Smooth muscle cell of the brain vasculature (primary cell): Measurements from ENCODE around the gene SLX9.

ENCODE experiments used
- DNase-seq: peaks from one replicate; pipeline ENCODE4 v3.0.0-alpha.2; 2012; ENCODE audit warnings: low read depth, low spot score

SLX9 gene

DNA sequence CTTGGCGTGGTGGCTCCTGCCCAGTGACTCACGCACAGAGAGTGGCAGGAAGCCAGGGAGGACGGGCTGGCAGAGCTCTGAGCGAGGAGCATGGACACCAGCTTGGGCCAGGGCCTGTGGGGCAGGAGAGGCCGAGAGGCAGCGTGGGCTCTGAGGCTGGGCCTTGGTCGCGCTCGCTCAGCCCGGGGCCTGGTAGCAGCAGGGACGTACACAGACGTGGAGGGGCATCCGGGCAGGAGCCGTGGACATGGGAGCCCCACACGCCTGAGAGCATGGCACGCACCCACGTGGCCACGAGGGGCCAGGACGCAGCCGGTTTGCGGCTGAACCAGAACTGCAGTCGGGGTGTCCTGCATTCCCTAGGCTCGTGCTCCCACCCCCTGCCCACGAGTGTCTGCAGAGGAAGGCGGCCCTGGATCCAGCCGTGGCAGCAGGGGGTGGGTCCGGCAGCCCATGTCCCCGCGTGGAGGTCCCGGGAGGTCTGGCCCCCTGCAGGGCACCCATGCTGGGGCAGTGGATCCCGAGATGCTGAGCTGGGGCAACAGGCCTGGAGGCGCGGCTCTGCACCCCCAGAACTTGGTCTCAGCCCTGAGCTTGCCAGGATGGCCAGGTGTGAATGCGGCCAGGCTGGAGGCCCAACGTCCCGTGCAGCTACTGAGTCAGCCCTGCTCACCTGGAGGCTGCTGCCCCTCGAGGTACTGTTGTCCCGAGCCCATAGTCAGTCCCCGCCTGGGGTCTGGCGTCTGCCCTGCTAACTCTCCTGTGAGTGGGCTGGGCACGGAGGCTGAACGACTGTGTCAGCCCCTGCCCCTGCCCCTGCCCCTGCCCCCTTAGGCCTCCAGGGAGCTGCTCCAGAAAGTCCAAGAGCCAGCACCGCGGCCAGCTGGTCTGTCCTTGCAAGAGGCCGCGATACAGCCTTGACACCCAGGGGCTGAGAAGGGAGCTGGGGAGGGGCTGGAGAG is 61.6 kb downstream of the SLX9 start:
- DNase-seq = no peak

DNA sequence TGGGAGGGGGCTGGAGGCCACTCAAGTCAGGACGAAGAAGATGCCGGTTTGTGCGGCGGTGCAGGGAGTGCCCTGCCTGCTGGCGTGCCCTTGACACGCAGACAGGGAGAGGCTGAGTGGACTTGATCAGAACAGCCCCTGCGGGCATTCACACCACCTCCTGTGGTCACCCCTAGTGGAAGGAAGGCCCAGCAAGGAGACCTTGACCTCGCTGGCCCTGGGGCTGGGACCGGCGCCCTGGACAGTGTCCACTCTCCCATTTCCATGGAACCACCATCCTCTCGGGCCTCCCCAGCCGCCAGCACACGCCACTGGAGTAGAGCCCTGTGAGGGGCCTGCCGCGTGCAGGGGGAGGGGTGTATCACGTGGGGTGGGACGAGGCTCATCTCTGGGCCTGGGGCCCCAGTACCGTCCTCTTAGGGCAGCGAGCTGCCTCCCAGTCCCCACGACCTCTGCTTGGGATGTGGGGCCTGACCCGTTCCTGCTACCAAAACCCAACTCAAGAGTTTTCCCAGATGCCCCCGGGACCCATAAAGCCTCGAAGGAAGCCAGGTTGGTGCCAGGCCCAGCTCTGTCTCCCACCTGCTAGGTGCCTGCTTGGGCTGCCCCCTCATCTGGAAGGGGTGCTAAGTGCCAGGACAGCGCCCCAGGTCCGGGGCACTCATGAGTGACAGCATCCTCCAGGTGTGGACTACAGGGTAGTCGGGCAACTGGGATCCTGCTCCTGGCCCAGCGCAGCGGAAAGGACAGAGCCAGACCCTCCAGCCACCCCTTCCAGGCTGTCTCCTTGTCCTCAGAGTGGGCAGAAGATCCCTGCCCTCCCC is 62.8 kb downstream of the SLX9 start:
- no peak for DNase-seq

DNA sequence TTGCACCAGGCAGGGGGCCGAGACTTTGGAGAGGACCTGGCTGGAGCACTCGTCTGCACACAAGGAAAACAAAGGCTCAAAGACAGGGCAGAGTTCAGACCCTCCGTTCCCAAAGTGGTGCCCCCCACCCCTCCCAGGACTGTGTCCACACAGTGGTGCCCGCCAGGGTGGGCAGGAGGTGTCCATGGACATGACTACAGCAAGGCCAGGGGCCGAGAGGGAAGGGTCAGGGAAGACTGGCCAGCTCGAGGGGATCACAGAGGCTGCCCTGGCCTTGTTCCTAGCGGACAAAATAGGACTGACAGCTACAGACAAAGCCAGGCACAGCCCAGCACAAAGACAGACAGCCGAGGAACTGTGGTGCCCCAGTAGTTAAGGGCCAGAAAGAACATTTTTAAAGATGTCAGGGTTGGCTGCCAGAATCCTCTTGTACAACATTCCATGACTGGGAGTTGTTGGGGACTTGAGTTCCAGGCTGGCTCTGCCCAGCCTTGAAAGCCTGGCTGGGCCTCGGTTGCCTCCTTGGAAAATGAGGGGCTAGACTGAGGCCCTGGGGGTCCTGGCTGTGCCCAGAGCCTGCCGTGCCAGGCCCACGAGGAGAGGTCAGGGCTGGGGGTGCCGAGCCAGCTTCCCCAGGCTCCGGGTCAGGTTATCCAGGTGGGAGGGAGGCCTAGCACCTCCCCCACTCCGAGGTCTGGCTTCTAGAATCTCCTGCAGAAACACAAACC is 63.7 kb downstream of the SLX9 start:
- no peak for DNase-seq

- DNase-seq = no peak
Measured at GRCh38 chr21:45004059-45004422, 64.2 kb downstream of the SLX9 start.

- DNase-seq = no peak
Measured at GRCh38 chr21:45004481-45005247, 64.8 kb downstream of the SLX9 start.

DNA sequence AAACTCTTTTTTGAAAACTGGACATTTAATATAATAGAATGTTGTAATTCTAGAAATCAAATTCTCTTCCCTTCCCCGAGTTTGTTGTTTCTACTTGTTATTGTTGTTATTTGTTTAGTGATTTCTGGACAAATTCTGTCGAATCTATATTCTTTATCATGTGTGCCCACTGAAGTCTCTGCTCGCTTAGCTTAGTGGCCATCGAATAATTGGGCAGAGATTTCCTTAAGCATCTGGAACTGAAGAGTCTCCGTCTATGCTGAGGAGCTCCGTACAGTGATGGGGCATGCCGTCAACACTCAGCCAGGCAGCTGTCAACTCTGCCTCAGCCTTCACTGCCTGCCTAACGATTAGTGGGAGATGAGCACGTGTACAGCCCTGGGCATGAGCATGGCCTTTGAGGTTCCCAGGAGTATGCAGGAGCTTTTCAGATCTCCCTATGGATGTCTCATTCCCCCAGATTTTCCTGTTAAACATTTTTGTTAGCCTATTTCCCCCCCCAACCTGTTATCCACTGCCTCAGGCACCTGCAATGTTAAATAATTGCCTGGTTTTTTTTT is 66.8 kb downstream of the SLX9 start:
- DNase-seq = no peak

DNA sequence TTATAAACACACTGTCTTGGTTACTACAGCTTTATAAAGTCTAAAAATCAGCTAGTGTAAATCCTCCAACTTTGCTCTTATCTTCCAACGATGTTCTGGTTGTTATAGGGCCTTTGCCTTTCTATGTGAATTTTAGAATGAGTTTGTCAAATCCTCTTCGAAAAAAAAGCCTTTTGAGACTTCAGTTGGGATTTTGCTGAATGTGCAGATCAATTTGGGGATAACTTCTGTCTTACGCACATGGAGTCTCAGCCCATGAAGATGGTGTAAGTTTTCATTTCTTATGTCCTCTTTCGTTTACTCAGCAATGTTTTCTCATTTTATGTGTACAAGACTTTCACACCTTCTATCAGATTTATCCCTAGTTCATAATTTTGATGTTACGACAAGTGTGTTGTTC is 69.8 kb downstream of the SLX9 start:
- DNase-seq = no peak

GRCh38 chr21:45010096-45010495 is 70.3 kb downstream of the SLX9 start:
- no peak for DNase-seq

GRCh38 chr21:45010860-45011259 is 71.0 kb downstream of the SLX9 start:
- no peak for DNase-seq

DNA sequence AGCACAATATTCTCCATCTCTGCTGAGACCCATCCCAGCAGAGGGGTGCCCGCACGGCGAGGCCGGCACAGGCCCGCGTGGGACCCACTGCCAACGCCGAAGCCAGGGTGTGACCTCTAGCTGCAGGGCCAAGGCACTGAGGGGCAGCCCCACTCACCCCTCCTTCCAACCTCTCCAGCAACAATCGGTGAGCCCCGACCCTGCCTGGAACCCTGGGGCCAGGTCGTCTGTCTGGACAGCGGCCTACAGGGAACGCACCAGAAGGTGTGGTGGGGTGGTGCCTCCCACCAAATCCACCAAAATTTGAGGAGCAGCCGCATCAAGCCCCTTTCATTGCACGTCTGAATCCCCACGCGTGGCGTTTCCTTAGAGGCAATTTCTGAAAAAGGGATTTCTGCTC is 71.6 kb downstream of the SLX9 start:
- no peak for DNase-seq

DNA sequence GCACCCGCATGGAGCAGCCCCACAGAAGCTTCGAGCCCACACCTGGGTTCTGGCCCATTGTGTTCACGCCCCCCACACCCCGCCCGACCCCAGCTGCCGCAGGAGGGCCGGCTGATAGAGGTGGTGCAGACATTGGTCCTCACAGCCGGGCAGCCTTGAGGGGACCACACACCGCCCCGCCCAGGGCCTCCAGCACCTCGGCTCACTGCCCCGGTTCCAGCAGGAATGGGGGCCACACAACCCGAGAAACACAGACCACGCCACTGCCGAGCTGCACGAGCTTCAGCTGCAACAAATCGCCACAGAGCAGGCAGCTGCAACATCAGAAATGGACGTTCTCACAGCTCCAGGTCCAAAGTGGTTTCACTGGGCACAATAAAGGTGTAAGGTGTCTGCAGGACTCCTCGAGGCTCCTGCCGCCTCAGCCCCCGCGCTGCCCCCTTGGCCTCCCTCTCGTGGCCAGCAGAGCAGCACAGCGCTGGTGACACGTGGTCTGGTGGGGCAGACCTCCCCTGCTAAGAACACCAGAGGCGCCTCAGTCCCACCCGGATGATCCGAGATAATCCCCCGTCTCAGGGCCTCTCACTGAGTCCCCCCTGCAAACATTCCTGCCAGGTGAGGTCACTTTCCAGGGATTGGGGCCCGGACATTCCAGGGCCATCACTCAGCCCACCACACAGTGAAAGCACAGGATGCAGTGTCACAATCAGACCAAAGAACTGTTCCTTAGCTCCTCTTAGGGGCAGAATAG is 72.3 kb downstream of the SLX9 start:
- DNase-seq = no peak

- no peak for DNase-seq
Measured at GRCh38 chr21:45012662-45013259, 72.9 kb downstream of the SLX9 start.

- DNase-seq = no peak
Measured at GRCh38 chr21:45013260-45013841, 73.5 kb downstream of the SLX9 start.

GRCh38 chr21:45014747-45015468 is 75.1 kb downstream of the SLX9 start:
- DNase-seq = no peak

GRCh38 chr21:45015469-45015860 is 75.6 kb downstream of the SLX9 start:
- DNase-seq = no peak

DNA sequence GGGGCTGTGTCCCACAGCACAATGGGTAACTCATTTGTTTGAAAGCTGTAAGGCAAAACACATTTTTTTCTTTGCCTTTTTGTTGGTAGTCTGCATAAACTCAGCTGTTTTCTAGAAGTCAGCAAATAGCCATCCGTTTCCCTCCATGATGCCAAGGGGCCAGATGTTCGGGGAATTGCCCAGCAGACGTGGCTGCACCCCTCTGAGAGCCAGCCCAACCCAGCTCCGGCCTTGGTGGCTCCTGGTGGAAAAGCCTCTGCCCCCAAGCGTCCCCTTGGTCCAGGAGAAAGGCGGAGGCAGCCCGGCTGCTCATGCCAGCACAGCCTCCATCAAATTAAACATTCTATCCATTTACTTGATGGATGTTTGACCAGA is 76.2 kb downstream of the SLX9 start:
- no peak for DNase-seq

GRCh38 chr21:45016406-45017038 is 76.7 kb downstream of the SLX9 start:
- DNase-seq = no peak
